SU-DHL-6 (cell line): Measurements from ENCODE around the gene ADAMTS4.

Source experiments
- H2AFZ ChIP-seq: fragments of 200-600 bp; sonication (generic); 2 replicates; pipeline ENCODE4 v1.6.1; 2014; ENCODE audit warnings: low read depth, mild to moderate bottlenecking, moderate library complexity, mixed read lengths, antibody characterized with exemption, low read length; ENCODE audit not compliant: severe bottlenecking
- H3F3A ChIP-seq: fragments of 200-600 bp; shearing (Covaris generic); 2 replicates; pipeline ENCODE4 v1.6.0; 2016; ENCODE audit warnings: antibody characterized with exemption, mild to moderate bottlenecking; ENCODE audit not compliant: insufficient read depth
- H3K27ac ChIP-seq: fragments of 200-600 bp; sonication (generic); 2 replicates; pipeline ENCODE4 v1.5.1; 2016; ENCODE audit warnings: low read depth, mild to moderate bottlenecking, low read length, moderate library complexity, mixed read lengths
- H3K27me3 ChIP-seq: fragments of 200-600 bp; sonication (generic), shearing (Covaris generic); 2 replicates; pipeline ENCODE4 v1.6.0; 2014; ENCODE audit warnings: mild to moderate bottlenecking, low read length
- H3K36me3 ChIP-seq: fragments of 200-600 bp; sonication (generic); 2 replicates; pipeline ENCODE4 v1.6.1; 2014; ENCODE audit warnings: mild to moderate bottlenecking, low read length, mixed read lengths
- H3K4me2 ChIP-seq: fragments of 300-600, 200-600 bp; shearing (Covaris generic), sonication (generic); 2 replicates; pipeline ENCODE4 v1.6.0; 2014; ENCODE audit warnings: low read length, low read depth, mild to moderate bottlenecking; ENCODE audit not compliant: poor library complexity, severe bottlenecking
- H3K4me3 ChIP-seq: fragments of 200-600 bp; sonication (generic); 2 replicates; pipeline ENCODE4 v1.5.1; 2014; ENCODE audit warnings: antibody characterized with exemption, low read length, mild to moderate bottlenecking, mixed read lengths; ENCODE audit not compliant: insufficient read depth, poor library complexity, severe bottlenecking
- H3K79me2 ChIP-seq: fragments of 200-600 bp; sonication (generic); 2 replicates; pipeline ENCODE4 v1.6.1; 2014; ENCODE audit warnings: mild to moderate bottlenecking, low read length, moderate library complexity; ENCODE audit not compliant: insufficient read depth
- H3K9ac ChIP-seq: fragments of 200-600 bp; sonication (generic); 2 replicates; pipeline ENCODE4 v1.7.0; 2014; ENCODE audit warnings: mild to moderate bottlenecking, low read length
- H3K9me2 ChIP-seq: fragments of 200-600 bp; sonication (generic); replicated peaks from 2 replicates; pipeline ENCODE4 v1.6.1; 2014; ENCODE audit warnings: low read length; ENCODE audit not compliant: insufficient read depth
- H3K9me3 ChIP-seq: fragments of 200-600 bp; sonication (generic); 2 replicates; pipeline ENCODE4 v1.6.1; 2014; ENCODE audit warnings: low read length, mixed read lengths; ENCODE audit not compliant: insufficient read depth
- H4K20me1 ChIP-seq: fragments of 200-600 bp; sonication (generic); 2 replicates; pipeline ENCODE4 v1.6.1; 2014; ENCODE audit warnings: low read depth, mild to moderate bottlenecking, antibody characterized with exemption, low read length, moderate library complexity, mixed read lengths
- CTCF ChIP-seq: fragments of 200-600 bp; sonication (generic); IDR thresholded peaks from one replicate; pipeline ENCODE4 v1.5.1; 2017; ENCODE audit warnings: antibody characterized with exemption, mild to moderate bottlenecking, low read length, moderate library complexity; ENCODE audit not compliant: insufficient read depth, poor library complexity, severe bottlenecking
- EZH2phosphoT487 ChIP-seq: fragments of 200-600 bp; sonication (generic), shearing (Covaris generic); conservative IDR thresholded peaks from 2 replicates; pipeline ENCODE4 v1.6.1; 2018; ENCODE audit warnings: mild to moderate bottlenecking, antibody characterized with exemption, low read length, moderate library complexity, mixed read lengths

Gene ADAMTS4

GRCh38 chr1:161209790-161210409 is 11.0 kb upstream of the ADAMTS4 start:
- Histone ChIP-seq H3K4me2 (no peak overlapping the region), H4K20me1 (no peaks in the 10 kb centered on the region), H3K9me3 (no peaks in the 10 kb centered on the region), H2AFZ (no peak overlapping the region), H3K27ac (no peak overlapping the region), H3K9ac (no peak overlapping the region), H3K4me3 (no peak overlapping the region), H3F3A (no peaks in the 10 kb centered on the region), H3K27me3 (no peaks in the 10 kb centered on the region), H3K36me3 (peaks cover 14% of the 10 kb centered on the region), H3K9me2 (no peaks in the 10 kb centered on the region), H3K79me2 (no peaks in the 10 kb centered on the region)
- peak; percentile 59 for TF ChIP-seq CTCF
- TF ChIP-seq EZH2phosphoT487 = no peak

GRCh38 chr1:161207173-161207572 is 8.3 kb upstream of the ADAMTS4 start:
- no peak overlapping the region for H2AFZ ChIP-seq
- H3K27me3 ChIP-seq = no peaks in the 10 kb centered on the region
- H3K27ac ChIP-seq = no peak overlapping the region
- H3K9me3 ChIP-seq = no peaks in the 10 kb centered on the region
- peaks cover 10% of the 10 kb centered on the region for H3K79me2 ChIP-seq
- no peaks in the 10 kb centered on the region for H3K9me2 ChIP-seq
- H3F3A ChIP-seq = no peaks in the 10 kb centered on the region
- no peak overlapping the region for H3K4me3 ChIP-seq
- TF ChIP-seq EZH2phosphoT487 = no peak
- TF ChIP-seq CTCF = no peak
- H3K4me2 ChIP-seq = no peak overlapping the region
- no peaks in the 10 kb centered on the region for H4K20me1 ChIP-seq
- no peak overlapping the region for H3K9ac ChIP-seq
- H3K36me3 ChIP-seq = peaks cover 7% of the 10 kb centered on the region; the same call in 1 of the 2 replicates

GRCh38 chr1:161206411-161207140 is 7.7 kb upstream of the ADAMTS4 start:
- no peak overlapping the region for H2AFZ ChIP-seq
- peaks cover 10% of the 10 kb centered on the region for H3K79me2 ChIP-seq
- H3K27me3 ChIP-seq = no peaks in the 10 kb centered on the region
- no peak overlapping the region for H3K27ac ChIP-seq
- H3K9me2 ChIP-seq = no peaks in the 10 kb centered on the region
- no peaks in the 10 kb centered on the region for H3K9me3 ChIP-seq
- H3F3A ChIP-seq = no peaks in the 10 kb centered on the region
- H3K4me3 ChIP-seq = no peak overlapping the region
- H3K9ac ChIP-seq = no peak overlapping the region
- H4K20me1 ChIP-seq = no peaks in the 10 kb centered on the region
- H3K36me3 ChIP-seq = peaks cover 4% of the 10 kb centered on the region; the same call in 1 of the 2 replicates
- no peak overlapping the region for H3K4me2 ChIP-seq
- TF ChIP-seq CTCF = no peak
- no peak for TF ChIP-seq EZH2phosphoT487
